Neuron (in vitro differentiated cells): ENCODE results near the gene PDZD2.
"Not testable (repeated sequence)": the region's sequence is repeated elsewhere in the genome, so short reads cannot be mapped to it uniquely, and the experiment has no call there.

ENCODE experiments used
- H2AFZ ChIP-seq: one replicate; pipeline ENCODE4 v1.6.1; 2013; ENCODE audit warnings: low read depth, mild to moderate bottlenecking, inconsistent platforms, low read length, moderate library complexity
- H3K27me3 ChIP-seq: one replicate; pipeline ENCODE4 v1.6.1; 2013; ENCODE audit warnings: low read length; ENCODE audit not compliant: insufficient read depth
- H3K36me3 ChIP-seq: one replicate; pipeline ENCODE4 v1.6.1; 2013; ENCODE audit warnings: low read length; ENCODE audit not compliant: insufficient read depth
- H3K4me1 ChIP-seq: one replicate; pipeline ENCODE4 v1.6.1; 2013; ENCODE audit warnings: low read length; ENCODE audit not compliant: insufficient read depth
- H3K4me3 ChIP-seq: 2 replicates; pipeline ENCODE4 v1.5.1; 2013; ENCODE audit warnings: mild to moderate bottlenecking, low read length, moderate library complexity
- H3K9me3 ChIP-seq: one replicate; pipeline ENCODE4 v1.6.1; 2013; ENCODE audit warnings: low read length

PDZD2 gene

GRCh38 chr5:32071351-32071944 lies 432.5 kb downstream of the PDZD2 start:
- Histone ChIP-seq H3K4me1 (no peaks in the 10 kb centered on the region), H3K4me3 (no peak overlapping the region), H3K27me3 (no peaks in the 10 kb centered on the region), H3K36me3 (no peaks in the 10 kb centered on the region), H3K9me3 (peaks cover 2% of the 10 kb centered on the region), H2AFZ (no peak overlapping the region)

GRCh38 chr5:32072054-32072453 lies 433.1 kb downstream of the PDZD2 start:
- no peaks in the 10 kb centered on the region for H3K27me3 ChIP-seq
- H3K4me3 ChIP-seq, result no peak overlapping the region
- no peak overlapping the region for H2AFZ ChIP-seq
- peaks cover 2% of the 10 kb centered on the region for H3K9me3 ChIP-seq
- H3K36me3 ChIP-seq, result no peaks in the 10 kb centered on the region
- no peaks in the 10 kb centered on the region for H3K4me1 ChIP-seq

GRCh38 chr5:32074401-32074800 lies 435.5 kb downstream of the PDZD2 start:
- Histone ChIP-seq H3K36me3 (no peaks in the 10 kb centered on the region), H3K27me3 (no peaks in the 10 kb centered on the region), H2AFZ (no peak overlapping the region), H3K4me1 (no peaks in the 10 kb centered on the region), H3K4me3 (no peak overlapping the region), H3K9me3 (peaks cover 2% of the 10 kb centered on the region)

GRCh38 chr5:32076699-32077695 lies 438.1 kb downstream of the PDZD2 start:
- peaks cover 2% of the 10 kb centered on the region for H3K9me3 ChIP-seq
- H2AFZ ChIP-seq, result no peak overlapping the region
- no peaks in the 10 kb centered on the region for H3K4me1 ChIP-seq
- H3K36me3 ChIP-seq, result no peaks in the 10 kb centered on the region
- H3K4me3 ChIP-seq, result no peak overlapping the region
- H3K27me3 ChIP-seq, result no peaks in the 10 kb centered on the region

- not testable (repeated sequence) for H3K36me3 ChIP-seq, H3K4me1 ChIP-seq, H3K9me3 ChIP-seq, H3K4me3 ChIP-seq, H3K27me3 ChIP-seq, H2AFZ ChIP-seq
Measured at GRCh38 chr5:32078855-32079254, 439.9 kb downstream of the PDZD2 start.

- not testable (repeated sequence) for H3K4me1 ChIP-seq, H3K4me3 ChIP-seq, H3K27me3 ChIP-seq, H3K9me3 ChIP-seq, H3K36me3 ChIP-seq, H2AFZ ChIP-seq
Measured at GRCh38 chr5:32080565-32080964, 441.6 kb downstream of the PDZD2 start.

- Histone ChIP-seq H3K4me1 (no peaks in the 10 kb centered on the region), H3K36me3 (no peaks in the 10 kb centered on the region), H3K27me3 (no peaks in the 10 kb centered on the region), H2AFZ (no peak overlapping the region), H3K9me3 (no peaks in the 10 kb centered on the region), H3K4me3 (no peak overlapping the region)
Measured at GRCh38 chr5:32082701-32083100, 443.8 kb downstream of the PDZD2 start.

- H3K9me3 ChIP-seq, result no peaks in the 10 kb centered on the region
- no peaks in the 10 kb centered on the region for H3K36me3 ChIP-seq
- no peaks in the 10 kb centered on the region for H3K4me1 ChIP-seq
- no peak overlapping the region for H2AFZ ChIP-seq
- H3K4me3 ChIP-seq, result no peak overlapping the region
- no peaks in the 10 kb centered on the region for H3K27me3 ChIP-seq
Measured at GRCh38 chr5:32083981-32084430, 445.1 kb downstream of the PDZD2 start.

- H3K9me3 ChIP-seq, result no peaks in the 10 kb centered on the region
- H2AFZ ChIP-seq, result no peak overlapping the region
- no peak overlapping the region for H3K4me3 ChIP-seq
- no peaks in the 10 kb centered on the region for H3K27me3 ChIP-seq
- no peaks in the 10 kb centered on the region for H3K4me1 ChIP-seq
- H3K36me3 ChIP-seq, result no peaks in the 10 kb centered on the region
Measured at GRCh38 chr5:32087086-32088082, 448.5 kb downstream of the PDZD2 start.

- no peaks in the 10 kb centered on the region for H3K27me3 ChIP-seq
- H3K36me3 ChIP-seq, result no peaks in the 10 kb centered on the region
- H3K4me3 ChIP-seq, result no peak overlapping the region
- H3K4me1 ChIP-seq, result no peaks in the 10 kb centered on the region
- no peak overlapping the region for H2AFZ ChIP-seq
- no peaks in the 10 kb centered on the region for H3K9me3 ChIP-seq
Measured at GRCh38 chr5:32088214-32088613, 449.3 kb downstream of the PDZD2 start.

GRCh38 chr5:32089146-32090000 lies 450.4 kb downstream of the PDZD2 start:
- H3K4me3 ChIP-seq, result no peak overlapping the region
- H2AFZ ChIP-seq, result no peak overlapping the region
- no peaks in the 10 kb centered on the region for H3K27me3 ChIP-seq
- H3K4me1 ChIP-seq, result no peaks in the 10 kb centered on the region
- H3K9me3 ChIP-seq, result no peaks in the 10 kb centered on the region
- no peaks in the 10 kb centered on the region for H3K36me3 ChIP-seq
